GM12878 (cell line): ENCODE data around the gene VAMP3. TPM values are rescaled to one million over a fixed set of nuclear protein-coding genes. Genes with fewer than 3 reads are reported as not detected.

ENCODE experiments used
- BCLAF1 ChIP-seq: fragments of 450-650 bp; IDR thresholded peaks from 2 replicates; pipeline ENCODE4 v1.6.1; 2017; ENCODE audit warnings: antibody characterized with exemption, mild to moderate bottlenecking, moderate library complexity
- CUX1 ChIP-seq: IDR thresholded peaks from 2 replicates; pipeline ENCODE4 v1.6.1; 2012; ENCODE audit warnings: improper control_type of control experiment, low read depth, low read length; ENCODE audit not compliant: insufficient replicate concordance
- REST ChIP-seq: IDR thresholded peaks from 2 replicates; pipeline ENCODE4 v1.6.1; 2012; ENCODE audit warnings: mild to moderate bottlenecking, low read depth, low read length
- SP1 ChIP-seq: IDR thresholded peaks from one replicate; pipeline ENCODE4 v1.6.1; 2011; ENCODE audit warnings: low read depth, low read length
- USF1 ChIP-seq: IDR thresholded peaks from 2 replicates; pipeline ENCODE4 v1.6.1; 2011; ENCODE audit warnings: borderline replicate concordance, low read depth, mild to moderate bottlenecking, moderate library complexity, mixed read lengths, low read length; ENCODE audit not compliant: insufficient read depth; ENCODE audit errors: extremely low read length
- ZNF24 ChIP-seq: fragments of 450-650 bp; IDR thresholded peaks from 2 replicates; pipeline ENCODE4 v1.6.1; 2017; ENCODE audit warnings: antibody characterized with exemption, mild to moderate bottlenecking
- polyA plus RNA-seq, 11 experiments: library from polyadenylated mRNA; depleted of rRNA in 4 of 11; unstranded in 6 of 11; stranded (reverse) in 5 of 11; fragments of >200 nt; fragmentation: Nextera tagmentation in 4 of 11; fragmentation: Illumina TruSeq in 1 of 11; extraction: Ambion mirVana in 4 of 11; extraction: Trizol in 1 of 11; gene quantifications; 1 replicate in 1 of 11; 2 replicates in 10 of 11; pipeline versions ENCODE4 v1.2.1 to v1.2.3, GENCODE V29; 2011 to 2016; ENCODE audit warnings: inconsistent platforms in 2 of 11, missing spikeins in 2 of 11, low read depth in 1 of 11
- total RNA-seq, 4 experiments: library from RNA; depleted of rRNA in 3 of 4; stranded (reverse); fragments of >200 nt in 3 of 4; fragmentation: Illumina TruSeq in 1 of 4; extraction: Trizol in 1 of 4; gene quantifications; 2 replicates each; pipeline versions ENCODE4 v1.2.1 to v1.2.3, GENCODE V29; 2013 to 2021

Gene VAMP3
- total and polyA plus RNA-seq, 10 of the 15 experiments (the other 5 are each of a cell fraction or from before 2014, with no cell fraction given): 4.8 to 24.9 (median 9.7) TPM

GRCh38 chr1:7805460-7805859, 34.4 kb downstream of the VAMP3 start (continued):
- TF ChIP-seq BCLAF1: no peak
- no peak for TF ChIP-seq REST
- TF ChIP-seq USF1: no peak
- no peak for TF ChIP-seq CUX1
- TF ChIP-seq ZNF24: no peak
- TF ChIP-seq SP1: no peak
